ENCODE results near the gene ORAI2.
A peak's percentile ranks its signal among the peaks of the same experiment; 100 is the strongest.

ORAI2 gene

DNA sequence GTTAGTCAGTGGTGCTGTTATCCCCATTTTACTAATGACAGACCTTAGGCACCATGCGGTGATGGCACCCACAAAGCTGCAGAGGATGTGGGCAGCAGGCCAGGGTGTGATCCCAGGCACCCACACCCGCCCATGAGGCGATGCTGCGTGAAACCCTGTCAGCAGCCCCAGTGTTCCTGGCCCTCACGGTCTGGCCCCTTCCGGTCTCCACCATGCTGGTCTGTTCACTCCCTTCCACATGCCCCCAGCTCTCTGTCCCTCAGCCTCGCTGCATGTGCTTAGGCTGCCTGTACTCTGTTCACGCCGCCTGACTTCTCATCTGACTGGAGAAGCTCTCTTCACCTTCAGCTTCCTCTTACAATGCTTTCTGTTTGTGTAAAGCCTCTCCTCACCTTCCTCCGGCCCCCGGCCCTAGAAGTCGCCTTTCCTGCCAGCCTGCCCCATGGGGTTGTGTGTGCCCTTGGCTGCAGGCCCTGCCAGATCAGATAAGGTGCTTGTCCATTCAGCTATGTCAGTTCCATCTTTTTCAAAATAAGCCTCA, 17.6 kb upstream of the ORAI2 start:
- DNase-seq: no peak

DNA sequence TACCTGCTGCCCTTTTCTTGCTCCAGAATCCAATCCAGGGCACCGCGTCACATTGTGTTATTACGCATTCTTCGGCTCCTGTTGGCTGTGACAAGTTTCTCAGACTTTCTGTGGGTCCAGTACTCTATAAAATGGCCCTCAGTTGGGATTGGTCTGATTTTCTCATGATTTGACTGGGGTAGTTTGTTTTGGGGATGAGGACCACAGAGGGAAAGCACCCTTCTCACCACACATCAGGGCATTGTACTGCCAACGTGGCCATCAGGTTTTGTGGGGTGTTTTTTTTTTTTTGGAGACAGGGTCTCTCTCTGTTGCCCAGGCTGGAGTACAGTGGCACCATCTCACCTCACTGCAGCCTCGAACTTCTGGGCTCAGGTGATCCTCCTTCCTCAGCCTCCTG, 17.0 kb upstream of the ORAI2 start:
- no peak for DNase-seq

DNA sequence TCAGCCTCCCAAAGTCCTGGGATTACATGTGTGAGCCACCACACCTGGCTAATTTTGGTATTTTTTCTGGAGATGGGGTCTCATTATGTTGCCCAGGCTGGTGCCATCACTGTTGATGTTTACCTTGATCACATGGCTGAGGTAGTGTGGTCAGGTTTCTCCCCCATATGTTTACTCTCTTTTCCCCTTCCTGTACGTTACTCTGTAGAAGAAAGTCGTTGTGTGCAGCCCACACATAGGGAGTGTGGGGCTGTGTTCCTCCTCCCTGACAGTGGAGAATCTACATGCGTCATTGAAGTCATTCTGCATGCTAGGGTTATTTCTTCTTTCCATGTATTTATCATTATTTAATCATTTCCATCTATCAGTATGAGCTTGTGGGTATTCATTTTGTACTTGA, 16.3 kb upstream of the ORAI2 start:
- DNase-seq: no peak

DNA sequence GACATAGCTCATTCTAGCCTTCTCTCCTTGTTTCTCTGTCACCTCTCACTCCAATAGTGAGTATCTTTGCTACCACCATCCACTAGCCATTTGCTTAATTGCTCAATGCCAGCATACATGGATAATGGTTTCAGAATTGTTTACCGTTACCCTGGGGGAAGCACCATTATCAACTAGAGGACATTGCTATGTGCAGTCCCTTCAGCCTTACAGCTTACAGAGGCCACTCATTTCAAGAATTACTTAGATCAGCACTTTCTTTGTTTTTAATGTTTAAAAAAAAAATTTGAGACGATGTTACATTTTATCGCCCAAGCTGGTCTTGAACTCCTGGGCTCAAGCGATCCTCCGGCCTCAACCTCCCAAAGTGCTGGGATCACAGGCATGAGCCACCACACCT, 14.8 kb upstream of the ORAI2 start:
- no peak for DNase-seq

DNA sequence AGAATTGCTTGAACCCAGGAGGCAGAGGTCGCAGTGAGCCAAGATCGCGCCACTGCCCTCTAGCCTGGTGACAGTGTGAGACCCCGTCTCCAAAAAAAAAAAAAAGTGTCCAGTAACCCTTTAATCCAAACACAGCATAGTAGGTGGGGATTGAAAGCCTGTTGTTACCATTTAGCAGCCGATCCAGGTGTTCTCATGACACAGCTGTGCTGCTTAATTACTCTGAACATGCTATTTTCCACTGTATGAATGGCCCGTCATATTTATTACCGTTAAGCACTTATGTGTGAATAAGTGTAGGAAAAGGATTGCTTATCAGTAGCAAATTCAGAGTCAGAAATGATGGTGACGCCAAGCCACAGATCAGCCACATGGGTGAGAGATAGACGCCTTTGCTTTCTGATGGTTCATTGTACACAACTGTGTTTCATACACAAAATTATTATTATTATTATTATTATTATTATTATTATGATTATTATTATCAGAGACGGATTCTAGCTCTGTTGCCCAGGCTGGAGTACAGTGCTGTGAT, 11.6 kb upstream of the ORAI2 start:
- DNase-seq: no peak

DNA sequence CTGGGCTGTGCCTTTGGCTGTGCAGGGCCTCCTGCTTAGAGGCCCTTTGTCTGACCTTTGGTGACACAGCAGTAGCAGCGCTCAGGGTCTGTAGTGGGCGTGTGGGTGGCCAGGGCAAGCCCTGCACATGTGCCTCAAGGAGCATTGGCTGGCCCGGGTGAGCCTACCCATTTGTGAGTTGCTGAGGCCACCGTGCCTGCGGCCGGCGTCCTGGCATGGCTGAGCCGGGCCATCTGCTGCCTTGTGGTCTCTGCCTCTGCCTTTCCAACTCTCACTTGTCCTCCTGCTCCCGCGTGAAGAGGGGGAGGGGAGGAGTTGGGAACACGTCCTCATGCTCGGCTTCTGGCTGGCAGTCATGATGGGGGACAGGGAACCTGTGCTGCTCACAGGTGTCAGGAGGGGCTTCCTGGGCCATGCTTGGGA, 9.2 kb upstream of the ORAI2 start:
- peak; percentile 63 for DNase-seq

DNA sequence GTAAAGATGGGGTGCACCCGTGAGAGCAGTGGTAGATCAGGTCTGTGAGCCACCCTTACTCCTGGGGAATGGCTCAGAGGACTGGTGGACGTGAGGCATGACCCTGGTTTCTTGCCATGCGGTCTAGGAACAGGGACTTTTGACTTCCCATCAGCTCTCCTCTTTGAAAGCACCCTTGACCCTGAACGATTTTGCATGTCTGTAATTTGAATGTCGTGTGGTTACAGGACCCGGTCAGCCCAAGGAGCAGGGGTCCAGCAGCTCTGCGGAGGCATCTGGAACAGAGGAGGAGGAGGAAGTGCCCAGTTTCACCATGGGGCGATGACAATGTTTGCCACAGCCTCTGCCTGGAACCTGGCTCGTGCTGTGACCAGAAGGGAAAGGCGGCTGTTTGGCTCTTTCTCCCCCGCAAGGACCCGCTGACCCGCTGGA, 8.6 kb upstream of the ORAI2 start:
- DNase-seq: peak; percentile 86

DNA sequence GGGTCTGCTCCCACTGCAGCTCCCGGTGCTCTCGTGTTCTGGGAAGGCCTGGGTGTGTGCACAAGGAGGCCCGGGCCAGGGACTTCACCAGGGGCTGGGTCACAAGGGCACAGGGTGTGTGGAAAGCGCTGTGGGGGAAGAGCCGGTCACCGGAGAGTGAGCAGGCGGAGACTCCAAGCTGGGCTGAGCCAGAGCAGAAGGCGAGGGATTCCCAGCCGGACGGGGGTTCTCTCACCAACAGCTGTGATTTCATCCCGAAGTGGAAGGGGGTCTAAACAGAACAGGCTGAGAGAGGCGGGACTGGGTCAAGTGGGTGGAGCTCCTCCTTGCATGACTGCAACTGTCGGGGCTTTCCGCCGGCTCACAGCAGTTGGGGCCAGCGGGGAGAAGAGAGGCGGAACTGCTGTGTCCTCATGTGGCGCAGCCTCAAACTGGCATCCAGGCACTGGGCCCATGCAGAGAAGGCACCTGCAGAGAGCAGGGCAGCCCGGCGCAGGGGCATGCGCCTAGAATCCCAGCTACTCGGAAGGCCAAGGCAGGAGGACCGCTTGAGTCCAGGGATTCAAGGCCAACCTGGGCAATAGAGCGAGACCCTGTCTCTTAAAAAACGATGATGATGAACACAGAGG, 7.6 kb upstream of the ORAI2 start:
- DNase-seq: peak; percentile 85

DNA sequence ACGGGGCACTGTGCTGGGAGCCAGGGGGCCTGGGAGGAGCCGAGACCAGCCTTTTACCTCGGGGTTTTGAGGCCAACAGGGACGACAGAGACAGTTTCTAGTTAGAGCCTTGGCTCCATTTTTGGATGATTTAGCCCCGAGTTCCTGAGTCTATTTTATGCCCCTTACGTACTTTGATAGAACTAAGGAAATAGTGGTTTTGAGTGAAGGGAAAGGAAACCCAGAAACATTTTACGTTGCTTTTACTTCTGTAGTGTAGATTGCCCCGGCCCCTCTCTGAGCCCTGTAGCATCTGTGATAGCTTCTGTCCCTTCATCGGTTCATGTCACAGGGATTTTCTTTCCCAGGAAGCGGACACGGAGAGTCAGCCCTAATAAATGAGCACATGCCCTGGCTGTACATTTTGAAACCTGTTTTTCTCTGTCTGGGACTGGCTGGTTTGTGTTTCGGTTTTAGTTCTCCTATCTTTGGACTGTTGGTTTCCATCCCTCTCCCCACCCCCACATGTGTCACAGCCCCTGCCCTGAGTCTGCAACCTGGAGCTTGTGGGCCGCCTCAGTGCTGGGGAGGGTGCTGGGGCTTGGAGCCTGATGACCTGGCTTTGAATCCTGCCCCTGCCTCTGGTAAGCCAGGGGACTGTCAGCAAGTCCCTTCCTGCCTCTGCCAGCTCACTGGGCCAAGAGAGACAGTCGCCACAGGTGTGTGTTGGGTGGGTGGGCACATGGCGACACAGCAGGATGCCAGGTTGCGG, 6.9 kb upstream of the ORAI2 start:
- DNase-seq: peak; percentile 93

DNA sequence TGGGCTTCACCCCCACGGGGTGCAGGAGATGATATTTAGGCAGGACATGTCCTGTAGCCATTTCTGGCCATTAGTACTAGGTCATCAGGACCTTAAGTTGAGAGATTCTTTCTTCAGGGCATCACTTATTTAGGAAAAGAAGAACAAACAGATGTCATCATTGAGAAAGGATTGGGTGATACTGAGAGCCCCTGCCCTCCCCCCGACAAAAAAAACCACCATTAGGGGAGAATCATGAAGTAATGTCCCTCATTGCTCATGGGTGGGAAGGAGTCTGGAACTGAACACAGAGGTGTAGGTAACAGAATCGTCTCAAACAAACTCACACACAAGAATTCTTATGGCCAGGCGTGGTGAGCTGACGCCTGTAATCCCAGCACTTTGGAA, 6.4 kb upstream of the ORAI2 start:
- DNase-seq: peak; percentile 47

DNA sequence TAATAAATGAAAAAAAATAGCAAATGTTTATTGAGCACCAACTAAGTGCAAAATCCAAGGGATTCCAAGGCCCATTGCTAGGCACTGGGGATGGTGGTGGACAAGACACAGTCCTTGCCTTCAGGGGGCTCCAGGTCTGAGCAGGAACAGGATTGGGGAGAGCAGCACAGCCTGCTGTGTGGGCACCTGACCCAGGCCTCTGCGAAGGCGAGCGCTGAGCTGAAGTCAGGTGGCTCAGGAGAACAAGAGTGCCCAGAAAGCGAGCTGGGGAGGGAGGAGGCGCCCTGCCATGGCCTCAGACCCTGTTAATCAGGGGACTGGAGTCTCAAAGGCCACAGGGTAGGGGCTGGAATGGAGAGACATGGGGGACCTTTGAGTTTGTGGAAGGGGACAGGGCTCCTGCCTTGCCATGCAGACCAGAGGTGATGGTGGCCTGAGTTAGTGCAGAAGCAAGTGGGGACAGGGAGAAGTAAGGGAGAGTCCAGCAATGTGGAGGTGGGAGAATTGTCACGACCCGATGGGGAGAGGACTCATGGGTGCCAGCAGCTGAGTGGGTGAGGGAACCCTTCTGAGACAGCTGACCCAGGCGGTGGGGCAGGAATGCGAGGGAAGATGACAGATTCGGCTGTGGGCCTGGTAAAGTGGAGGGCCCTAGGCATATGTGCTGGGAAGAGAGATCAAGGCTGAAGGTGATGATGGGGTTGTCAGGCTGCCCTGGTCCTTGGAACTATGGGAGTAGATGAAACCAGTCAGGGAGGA, 4.1 kb upstream of the ORAI2 start:
- DNase-seq: no peak

DNA sequence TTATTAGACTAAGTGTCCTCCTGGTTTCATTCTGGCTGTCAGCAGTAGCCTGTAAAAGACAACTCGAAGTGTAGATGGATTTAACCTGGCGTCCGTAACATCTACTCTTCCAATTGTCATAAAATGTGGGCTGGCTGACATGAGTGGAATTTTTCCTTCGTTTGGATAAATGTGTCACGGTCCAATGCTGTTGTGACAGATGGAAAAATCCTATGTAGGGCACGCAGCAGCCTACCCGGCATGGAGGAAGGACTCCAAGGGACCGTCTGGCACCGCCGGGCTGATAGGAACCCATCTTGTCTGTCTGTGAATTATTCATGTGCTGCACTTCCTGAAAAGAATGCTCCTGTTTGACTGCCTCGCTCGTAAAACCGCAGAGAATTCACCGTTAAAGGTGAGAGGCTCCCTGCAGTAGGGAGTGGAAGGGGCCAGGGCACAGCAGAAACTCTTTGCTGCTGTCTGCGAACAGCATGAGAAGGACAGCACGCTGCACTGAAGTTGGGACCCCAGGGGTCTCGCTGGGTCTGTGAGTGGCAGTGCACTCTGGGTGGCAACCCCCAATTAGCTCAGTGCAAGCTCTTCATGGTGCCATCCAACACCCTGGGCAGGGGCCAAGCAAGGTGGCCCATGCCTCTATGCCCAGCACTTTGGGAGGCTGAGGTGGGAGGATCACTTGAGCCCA, 1.6 kb upstream of the ORAI2 start:
- no peak for DNase-seq

DNA sequence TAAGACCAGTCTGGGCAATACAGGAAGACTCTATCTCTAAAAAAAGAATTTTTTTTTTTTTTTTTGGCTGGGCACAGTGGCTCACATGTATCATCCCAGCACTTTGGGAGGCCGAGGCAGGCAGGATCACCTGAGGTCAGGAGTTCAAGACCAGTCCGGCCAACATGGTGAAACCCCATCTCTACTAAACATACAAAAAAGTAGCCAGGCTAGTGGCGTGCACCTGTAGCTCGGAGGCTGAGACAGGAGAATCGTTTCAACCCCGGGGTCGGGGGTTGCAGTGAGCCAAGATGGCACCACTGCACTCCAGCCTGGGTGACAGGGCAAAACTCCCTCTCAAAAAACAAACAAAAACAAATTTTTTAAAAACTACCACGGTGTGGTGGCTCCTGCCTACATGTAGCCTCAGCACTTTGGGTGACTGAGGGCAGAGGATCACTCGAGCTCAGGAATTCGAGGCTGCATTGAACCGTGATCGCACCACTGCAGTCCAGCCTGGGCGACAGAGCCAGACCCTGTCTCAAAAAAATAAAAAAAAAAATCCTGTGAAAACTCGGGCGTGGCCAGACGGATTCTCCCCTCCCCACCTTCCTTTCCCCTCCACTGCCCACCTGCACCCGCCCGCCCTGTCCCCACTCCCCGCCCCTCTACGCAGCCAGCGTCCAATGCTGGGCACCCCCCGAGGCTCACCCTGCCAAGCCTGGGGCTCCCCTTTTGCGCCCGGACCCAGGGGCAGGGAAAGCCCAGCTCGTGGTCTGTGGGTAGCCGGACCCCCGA, 745 bp upstream of the ORAI2 start:
- no peak for DNase-seq

DNA sequence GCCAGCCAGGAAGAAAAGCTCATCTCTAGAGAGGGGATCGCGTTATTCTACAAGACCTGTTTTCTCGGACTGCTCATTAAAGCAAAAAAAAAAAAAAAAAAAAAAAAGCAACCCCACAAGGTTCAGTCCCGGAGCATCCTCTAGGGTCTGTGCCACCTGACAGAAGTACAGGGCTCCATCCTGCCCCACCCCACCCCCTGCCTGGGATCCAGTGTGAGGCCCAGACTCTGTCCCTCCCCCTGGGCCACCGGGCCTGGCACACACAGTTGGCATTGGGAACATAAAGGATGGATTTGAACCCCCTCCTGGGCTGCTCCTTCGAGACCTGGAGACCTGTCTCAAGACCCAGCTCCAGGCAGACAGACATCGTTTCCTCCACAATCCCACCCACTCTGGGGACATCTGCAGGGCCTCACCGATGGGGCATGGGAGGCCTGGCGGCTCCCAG, 688 bp downstream of the ORAI2 start:
- DNase-seq: no peak

DNA sequence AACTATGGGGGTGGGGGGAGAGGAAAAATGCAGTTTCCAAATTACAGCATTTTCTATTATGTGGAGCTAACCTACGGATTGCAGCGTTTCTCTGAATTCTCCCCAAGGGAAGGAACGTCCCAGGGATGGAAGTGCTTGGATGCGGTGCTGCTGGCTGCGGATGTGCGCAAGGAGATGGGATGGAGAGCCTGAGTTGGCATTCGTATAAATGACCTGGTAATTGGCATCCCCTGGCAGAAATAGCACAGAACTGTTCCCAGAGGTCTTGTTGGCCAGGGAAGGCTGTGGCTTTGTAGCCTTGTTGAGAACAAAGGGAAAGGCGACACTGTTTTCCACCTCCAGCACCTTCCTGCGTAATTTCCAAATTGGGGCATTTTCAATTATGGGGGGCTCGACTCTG, 2.7 kb downstream of the ORAI2 start:
- DNase-seq: no peak

DNA sequence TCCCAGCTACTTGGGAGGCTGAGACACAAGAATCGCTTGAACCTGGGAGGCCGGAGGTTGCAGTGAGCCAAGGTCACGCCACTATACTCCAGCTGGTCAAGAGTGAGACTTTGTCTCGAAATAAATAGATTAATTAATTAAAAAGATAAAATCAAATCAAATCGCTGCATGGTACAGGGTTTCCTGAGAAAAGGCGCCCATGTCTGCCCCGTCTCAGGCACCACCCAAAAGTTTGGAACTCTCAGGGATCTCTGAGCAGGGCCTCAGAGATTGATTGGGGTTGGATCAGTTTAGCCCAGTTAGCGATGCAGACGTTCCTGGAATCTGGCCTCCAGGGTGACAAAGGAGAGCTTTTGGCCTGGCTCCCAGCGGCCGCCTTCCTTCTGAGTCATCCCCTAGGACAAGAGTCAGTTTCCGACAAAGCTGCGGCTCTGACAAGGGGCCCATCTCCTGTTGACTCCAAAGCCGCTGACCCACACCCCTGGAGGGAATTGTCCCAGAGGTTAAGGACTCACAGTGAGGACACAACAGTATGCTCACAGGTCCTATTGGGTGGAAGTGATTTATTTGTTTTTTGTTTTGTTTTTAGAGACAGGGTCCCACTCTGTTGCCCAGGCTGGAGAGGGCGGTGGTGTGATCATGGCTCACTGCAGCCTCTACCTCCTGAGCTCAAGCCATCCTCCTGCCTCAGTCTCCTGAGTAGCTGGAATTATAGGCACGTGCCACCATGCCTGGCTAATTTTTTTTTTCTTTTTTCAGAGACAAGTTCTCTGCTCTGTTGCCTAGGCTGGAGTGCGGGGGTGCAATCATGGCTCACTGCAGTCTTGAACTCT, 6.8 kb downstream of the ORAI2 start:
- no peak for DNase-seq

DNA sequence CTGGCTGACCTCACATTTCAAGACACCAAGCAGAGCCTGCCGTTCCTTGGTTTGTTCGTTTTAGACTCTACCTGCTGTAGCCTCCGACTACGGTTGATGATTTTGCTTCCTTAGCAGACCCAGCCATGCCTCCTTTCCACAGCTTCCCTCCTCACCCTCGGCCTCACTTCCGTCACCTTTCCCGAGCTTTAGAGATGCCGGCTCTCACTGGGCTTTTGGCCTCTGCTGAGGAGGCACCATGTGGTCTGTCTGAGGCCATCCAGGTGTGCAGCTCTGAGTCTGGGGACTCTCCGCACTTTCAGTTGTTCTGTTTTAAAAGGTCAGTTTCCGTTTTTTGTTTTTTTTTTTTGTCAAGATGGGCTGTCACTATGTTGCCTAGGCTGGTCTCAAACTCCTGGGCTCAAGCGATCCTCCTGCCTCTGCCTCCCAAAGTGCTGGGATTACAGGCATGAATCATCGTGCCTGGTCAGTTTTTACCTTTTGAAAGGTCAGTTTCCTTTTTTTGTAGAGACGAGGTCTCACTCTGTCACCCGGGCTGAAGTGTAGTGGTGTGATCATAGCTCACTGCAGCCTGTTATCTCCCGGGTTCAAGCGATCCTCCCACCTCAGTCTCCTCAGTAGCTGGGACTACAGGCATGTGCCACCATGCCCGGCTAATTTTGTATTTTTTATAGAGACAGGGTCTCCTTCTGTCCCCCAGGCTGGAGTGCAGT, 11.7 kb downstream of the ORAI2 start:
- DNase-seq: no peak

DNA sequence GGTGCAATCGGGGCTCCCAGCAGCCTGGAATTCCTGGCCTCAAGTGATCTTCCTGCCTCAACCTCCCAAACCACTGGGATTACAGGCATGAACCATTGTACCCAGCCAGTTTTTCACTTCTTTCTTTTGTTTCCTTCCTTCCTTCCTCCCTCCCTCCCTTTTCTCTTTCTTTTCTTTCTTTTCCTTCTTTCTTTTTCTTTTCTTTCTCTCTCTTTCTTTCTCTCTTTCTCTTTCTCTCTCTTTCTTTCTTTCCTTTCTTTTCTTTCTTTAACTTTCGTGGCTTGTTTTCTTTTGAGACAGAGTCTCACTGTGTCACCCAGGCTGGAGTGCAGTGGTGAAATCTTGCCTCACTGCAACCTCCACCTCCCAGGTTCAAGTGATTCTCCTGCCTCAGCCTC, 12.3 kb downstream of the ORAI2 start:
- no peak for DNase-seq

DNA sequence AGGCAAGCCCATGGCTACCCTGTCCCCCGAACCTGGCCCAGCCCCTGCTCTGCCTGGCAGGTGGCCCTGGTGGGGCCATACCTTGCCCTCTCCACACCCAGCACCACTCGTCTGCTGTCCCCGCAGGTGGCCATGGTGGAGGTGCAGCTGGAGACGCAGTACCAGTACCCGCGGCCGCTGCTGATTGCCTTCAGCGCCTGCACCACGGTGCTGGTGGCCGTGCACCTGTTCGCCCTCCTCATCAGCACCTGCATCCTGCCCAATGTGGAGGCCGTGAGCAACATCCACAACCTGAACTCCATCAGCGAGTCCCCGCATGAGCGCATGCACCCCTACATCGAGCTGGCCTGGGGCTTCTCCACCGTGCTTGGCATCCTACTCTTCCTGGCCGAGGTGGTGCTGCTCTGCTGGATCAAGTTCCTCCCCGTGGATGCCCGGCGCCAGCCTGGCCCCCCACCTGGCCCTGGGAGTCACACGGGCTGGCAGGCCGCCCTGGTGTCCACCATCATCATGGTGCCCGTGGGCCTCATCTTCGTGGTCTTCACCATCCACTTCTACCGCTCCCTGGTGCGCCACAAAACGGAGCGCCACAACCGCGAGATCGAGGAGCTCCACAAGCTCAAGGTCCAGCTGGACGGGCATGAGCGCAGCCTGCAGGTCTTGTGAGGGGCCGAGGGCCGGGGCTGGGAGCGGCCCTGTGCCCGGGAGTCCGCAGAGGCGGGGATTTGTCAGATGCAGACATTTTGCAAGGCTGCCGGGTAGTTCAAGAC, 13.2 kb downstream of the ORAI2 start:
- DNase-seq: no peak

DNA sequence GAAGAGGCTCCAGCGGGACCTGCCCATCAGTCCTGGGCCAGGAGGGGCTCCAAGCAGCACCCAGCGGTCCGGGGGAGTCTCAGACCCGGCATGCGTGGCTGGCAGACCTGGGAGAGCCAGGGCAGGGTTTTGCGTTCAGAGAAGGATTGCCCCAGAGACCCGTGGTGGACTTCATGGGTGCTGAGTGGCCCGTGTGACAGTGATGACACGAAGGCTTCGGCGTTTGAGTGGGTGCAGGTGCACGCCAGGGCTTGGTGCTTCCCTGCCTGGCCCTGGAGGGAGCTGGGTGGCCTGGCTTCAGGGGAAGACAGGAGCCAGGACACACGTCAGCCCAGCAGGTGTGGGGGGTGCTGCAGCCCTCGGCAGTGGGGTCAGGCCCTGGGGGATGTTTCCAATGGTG, 13.9 kb downstream of the ORAI2 start:
- DNase-seq: no peak

Data from MV-4-11 (cell line).